OCI-LY7 (cell line): ENCODE data around the gene BMPR2.

ENCODE experiments used
- CTCF ChIP-seq: fragments of 200-600 bp; sonication (generic); conservative IDR thresholded peaks from 2 replicates; pipeline ENCODE4 v1.5.1; 2014; ENCODE audit warnings: mild to moderate bottlenecking, antibody characterized with exemption, low read length, moderate library complexity, mixed read lengths
- EZH2phosphoT487 ChIP-seq: fragments of 200-600 bp; sonication (generic); IDR thresholded peaks from 2 replicates; pipeline ENCODE4 v1.6.1; 2018; ENCODE audit warnings: low read depth, borderline replicate concordance, mild to moderate bottlenecking, mixed run types, antibody characterized with exemption, low read length, moderate library complexity, mixed read lengths

GRCh38 chr2:202548240-202548639 lies 172.1 kb downstream of the BMPR2 start:
- TF ChIP-seq CTCF = no peak
- no peak for TF ChIP-seq EZH2phosphoT487
